Smooth muscle cell (in vitro differentiated cells): ENCODE results near the gene LPIN1. TPM values are rescaled to one million over a fixed set of nuclear protein-coding genes. Genes with fewer than 3 reads are reported as not detected.

Experiments
- DNase-seq: peaks from one replicate; lab custom pipeline; 2025; ENCODE audit not compliant: unreplicated experiment; lab: John Stamatoyannopoulos, UW
- H2AFZ ChIP-seq: fragments of 200-600 bp; sonication (generic); 2 replicates; pipeline ENCODE4 v1.6.0; 2016; ENCODE audit warnings: antibody characterized with exemption, low read depth, mild to moderate bottlenecking
- H3F3A ChIP-seq: fragments of 200-600 bp; sonication (generic); 2 replicates; pipeline ENCODE4 v1.6.0; 2017; ENCODE audit warnings: antibody characterized with exemption, low read depth
- H3K27ac ChIP-seq: fragments of 200-600 bp; sonication (generic); 2 replicates; pipeline ENCODE4 v1.5.1; 2016; ENCODE audit warnings: low read depth, mild to moderate bottlenecking
- H3K27me3 ChIP-seq: fragments of 200-600 bp; sonication (generic); 2 replicates; pipeline ENCODE4 v1.6.1; 2016; ENCODE audit warnings: low read depth, mild to moderate bottlenecking
- H3K36me3 ChIP-seq: fragments of 200-600 bp; sonication (generic); 2 replicates; pipeline ENCODE4 v1.5.1; 2016; ENCODE audit warnings: low read depth
- H3K4me1 ChIP-seq: fragments of 200-600 bp; sonication (generic); 2 replicates; pipeline ENCODE4 v1.5.1; 2016; ENCODE audit warnings: low read depth
- H3K4me2 ChIP-seq: fragments of 200-600 bp; sonication (generic); 2 replicates; pipeline ENCODE4 v1.6.0; 2016; ENCODE audit warnings: mild to moderate bottlenecking
- H3K4me3 ChIP-seq: fragments of 200-600 bp; sonication (generic); 2 replicates; pipeline ENCODE4 v1.5.1; 2016; ENCODE audit warnings: mild to moderate bottlenecking
- H3K79me2 ChIP-seq: fragments of 200-600 bp; sonication (generic); 2 replicates; pipeline ENCODE4 v1.6.0; 2016; ENCODE audit warnings: low read depth, mild to moderate bottlenecking
- H3K9ac ChIP-seq: fragments of 200-600 bp; sonication (generic); 2 replicates; pipeline ENCODE4 v1.6.0; 2016; ENCODE audit warnings: low read depth
- H3K9me3 ChIP-seq: fragments of 200-600 bp; sonication (generic); replicated peaks from 2 replicates; pipeline ENCODE4 v1.5.1; 2016; ENCODE audit warnings: low read depth
- H4K20me1 ChIP-seq: fragments of 200-600 bp; sonication (generic); 2 replicates; pipeline ENCODE4 v1.6.0; 2016; ENCODE audit warnings: low read depth
- CTCF ChIP-seq: fragments of 200-600 bp; sonication (generic); IDR thresholded peaks from 2 replicates; pipeline ENCODE4 v1.5.1; 2017; ENCODE audit warnings: borderline replicate concordance, mild to moderate bottlenecking, antibody characterized with exemption; ENCODE audit not compliant: insufficient read depth, poor library complexity, severe bottlenecking
- WGBS: methylation state at CpG from one replicate; pipeline ENCODE4 v1.1.7; 2016; ENCODE audit warnings: low lambda C conversion rate; 5-methylcytosine and 5-hydroxymethylcytosine counted together
- polyA plus RNA-seq: library from polyadenylated mRNA; unstranded; fragments of >200 nt; fragmentation: Nextera tagmentation; extraction: Ambion mirVana; gene quantifications from 2 replicates; pipeline ENCODE4 v1.2.1, GENCODE V29; 2016
- total RNA-seq: library from RNA; depleted of rRNA; stranded (reverse); fragments of >200 nt; gene quantifications from 2 replicates; pipeline ENCODE4 v1.2.3, GENCODE V29; 2014

Gene LPIN1
- total and polyA plus RNA-seq, 2 experiments from 2014 or later = 13.8 to 17.9 TPM

- H3K79me2 ChIP-seq = no peaks in the 10 kb centered on the region
- no peaks in the 10 kb centered on the region for H3K4me1 ChIP-seq
- WGBS = 97% methylated on average over 2 of the region's 2 CpGs
- H3K27ac ChIP-seq = no peak overlapping the region
- peaks cover 12% of the 10 kb centered on the region for H3K36me3 ChIP-seq
- H3K9ac ChIP-seq = no peak overlapping the region
- no peaks in the 10 kb centered on the region for H4K20me1 ChIP-seq
- no peak overlapping the region for H2AFZ ChIP-seq
- no peak overlapping the region for H3K4me2 ChIP-seq
- no peak for TF ChIP-seq CTCF
- H3F3A ChIP-seq = no peaks in the 10 kb centered on the region
- H3K27me3 ChIP-seq = no peaks in the 10 kb centered on the region
- no peak for DNase-seq
- no peak overlapping the region for H3K4me3 ChIP-seq
- no peaks in the 10 kb centered on the region for H3K9me3 ChIP-seq
Measured at GRCh38 chr2:11795590-11795989, 49.2 kb downstream of the LPIN1 start.

- WGBS = 90% methylated on average over 18 of the region's 18 CpGs
- H3K4me1 ChIP-seq = no peaks in the 10 kb centered on the region
- H3K36me3 ChIP-seq = peaks cover 4% of the 10 kb centered on the region
- no peak overlapping the region for H3K9ac ChIP-seq
- H3K4me3 ChIP-seq = no peak overlapping the region
- H2AFZ ChIP-seq = no peak overlapping the region
- DNase-seq = no peak
- no peak overlapping the region for H3K4me2 ChIP-seq
- TF ChIP-seq CTCF = no peak
- H3K27ac ChIP-seq = no peak overlapping the region
- H3K9me3 ChIP-seq = no peaks in the 10 kb centered on the region
- no peaks in the 10 kb centered on the region for H3K79me2 ChIP-seq
- H3K27me3 ChIP-seq = no peaks in the 10 kb centered on the region
- H3F3A ChIP-seq = no peaks in the 10 kb centered on the region
- no peaks in the 10 kb centered on the region for H4K20me1 ChIP-seq
Measured at GRCh38 chr2:11796190-11797171, 50.0 kb downstream of the LPIN1 start.

- Histone ChIP-seq H3K9me3 (no peaks in the 10 kb centered on the region), H3K4me1 (no peaks in the 10 kb centered on the region), H3K4me3 (no peak overlapping the region), H3K4me2 (no peak overlapping the region), H3F3A (no peaks in the 10 kb centered on the region), H3K9ac (no peak overlapping the region), H3K36me3 (no peaks in the 10 kb centered on the region), H2AFZ (no peak overlapping the region), H3K79me2 (no peaks in the 10 kb centered on the region), H3K27me3 (no peaks in the 10 kb centered on the region), H4K20me1 (no peaks in the 10 kb centered on the region), H3K27ac (no peak overlapping the region)
- no peak for DNase-seq
- TF ChIP-seq CTCF = no peak
- WGBS = 96% methylated on average over 6 of the region's 6 CpGs
Measured at GRCh38 chr2:11797846-11798245, 51.4 kb downstream of the LPIN1 start.
